Ascending aorta (tissue), 2 donors: ENCODE results near the gene PTPRO. TPM values are rescaled to one million over a fixed set of nuclear protein-coding genes. Genes with fewer than 3 reads are reported as not detected.
A peak's percentile ranks its signal among the peaks of the same experiment; 100 is the strongest.

Experiments used
- DNase-seq, 2 donors: peaks; one replicate each; pipeline ENCODE4 v3.0.0-alpha.2; 2019; ENCODE audit warnings: low spot score in 2 of 2
- H3K27ac ChIP-seq, 2 donors: fragments of 200-600 bp; sonication (generic); one replicate each; pipeline ENCODE4 v1.5.1; 2016 to 2017; ENCODE audit warnings: mild to moderate bottlenecking in 1 of 2
- H3K27me3 ChIP-seq: fragments of 200-600 bp; sonication (generic); one replicate; pipeline ENCODE4 v1.5.1; 2017
- H3K36me3 ChIP-seq, 2 donors: fragments of 200-600 bp; sonication (generic); one replicate each; pipeline ENCODE4 v1.5.1; 2016
- H3K4me1 ChIP-seq, 2 donors: fragments of 200-600 bp; sonication (generic); one replicate each; pipeline ENCODE4 v1.5.1; 2016 to 2017; ENCODE audit warnings: mild to moderate bottlenecking in 1 of 2
- H3K4me3 ChIP-seq, 2 donors: fragments of 200-600 bp; sonication (generic); one replicate each; pipeline ENCODE4 v1.5.1; 2016 to 2017; ENCODE audit warnings: mild to moderate bottlenecking in 1 of 2
- H3K9me3 ChIP-seq, 2 donors: fragments of 200-600 bp; sonication (generic); one replicate each; pipeline ENCODE4 v1.5.1; 2016
- CTCF ChIP-seq, 3 experiments: fragments of 200-600 bp in 2 of 3; fragments of 450-650 bp in 1 of 3; sonication (generic) in 2 of 3; IDR thresholded peaks; one replicate each; pipeline ENCODE4 v1.5.1; 2016 to 2019; ENCODE audit warnings: antibody characterized with exemption in 3 of 3, mild to moderate bottlenecking in 1 of 3, moderate library complexity in 1 of 3
- intact Hi-C: fragments of 100-400 bp; cut with DNase I; formaldehyde crosslinking; loops from one replicate; pipeline ENCODE4 v1.15.1; 2023
- total RNA-seq: library from RNA; depleted of rRNA; stranded (reverse); fragments of >200 nt; gene quantifications from one replicate; pipeline ENCODE4 v1.1.0, GENCODE V29; 2016

PTPRO gene
- total RNA-seq, 1 donor from 2014 or later, result 0.11 TPM

- H3K9me3 ChIP-seq, result peaks cover 0 to 11% of the 10 kb centered on the region in 2 donors
- H3K27me3 ChIP-seq, result no peaks in the 10 kb centered on the region
- H3K4me1 ChIP-seq, result peaks cover 0 to 24% of the 10 kb centered on the region in 2 donors
- no peak overlapping the region for H3K4me3 ChIP-seq
- TF ChIP-seq CTCF (IDR thresholded peaks at IDR 0.05), result no peak
- no peaks in the 10 kb centered on the region for H3K36me3 ChIP-seq
- peak overlapping the region in 1 of 2 donors; percentile 10 for H3K27ac ChIP-seq
- intact Hi-C loops, result loop anchor here (5.0 to 10.0 kb wide), 2 partner anchors 174 to 327 kb away; no protein-coding TSS in a partner anchor
- DNase-seq, result no peak
These were observed 208.1 kb downstream of the PTPRO start for GRCh38 chr12:15530361-15530760.

DNA sequence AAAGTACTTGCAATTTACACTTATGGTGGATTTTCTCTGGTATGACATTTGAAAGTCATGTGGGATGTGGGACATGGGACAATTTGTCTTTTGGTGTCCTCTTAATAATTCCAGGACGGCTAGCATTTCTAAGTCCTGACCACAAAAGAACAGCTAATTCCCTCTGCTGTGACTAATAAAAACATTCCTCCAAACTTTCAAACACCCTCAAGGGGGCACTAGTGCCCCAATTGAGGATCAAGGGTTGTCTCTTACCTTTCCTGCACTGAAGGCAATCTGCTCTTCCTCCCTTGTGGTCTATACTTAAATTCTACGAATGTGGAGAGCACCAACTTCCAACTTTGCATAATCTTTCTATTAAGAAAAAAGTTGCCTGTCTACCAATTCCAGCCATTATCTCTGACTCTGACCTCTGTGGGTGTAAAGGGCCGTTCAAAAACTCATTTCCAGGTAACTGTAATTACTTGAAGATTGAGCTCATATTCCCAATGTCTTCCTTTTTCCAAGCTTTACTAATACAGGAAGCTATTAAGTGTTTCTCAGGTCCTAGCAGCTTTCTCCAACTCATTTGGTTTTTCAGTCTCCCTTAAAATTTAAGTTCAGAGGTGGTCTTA, 210.2 kb downstream of the PTPRO start:
- intact Hi-C loops, result loop anchor here (1.0 to 10.0 kb wide), 3 partner anchors 52 to 325 kb away; no protein-coding TSS in a partner anchor
- peak overlapping the region; percentile 72 to 87 for H3K27ac ChIP-seq
- H3K36me3 ChIP-seq, result no peaks in the 10 kb centered on the region
- peaks cover 0 to 11% of the 10 kb centered on the region in 2 donors for H3K9me3 ChIP-seq
- no peak overlapping the region for H3K4me3 ChIP-seq
- peaks cover 0 to 43% of the 10 kb centered on the region in 2 donors for H3K4me1 ChIP-seq
- peak; percentile 61 to 66 (median 65) for TF ChIP-seq CTCF (IDR thresholded peaks at IDR 0.05)
- DNase-seq, result peak in 1 of 2 donors; percentile 76
- H3K27me3 ChIP-seq, result no peaks in the 10 kb centered on the region

- intact Hi-C loops, result loop anchor here (2.0 to 10.0 kb wide), 3 partner anchors 94 to 323 kb away; no protein-coding TSS in a partner anchor
These were observed 212.0 kb downstream of the PTPRO start for GRCh38 chr12:15534322-15534721.

GRCh38 chr12:15534874-15535273, 212.6 kb downstream of the PTPRO start:
- intact Hi-C loops, result loop anchor here (2.0 to 10.0 kb wide), 3 partner anchors 94 to 322 kb away; no protein-coding TSS in a partner anchor
- Histone ChIP-seq H3K4me3 (peak overlapping the region in 1 of 2 donors; percentile 1), H3K4me1 (peaks cover 0 to 49% of the 10 kb centered on the region in 2 donors), H3K36me3 (no peaks in the 10 kb centered on the region), H3K27me3 (no peaks in the 10 kb centered on the region), H3K27ac (peak overlapping the region; percentile 72 to 87), H3K9me3 (no peaks in the 10 kb centered on the region)
- no peak for TF ChIP-seq CTCF (IDR thresholded peaks at IDR 0.05)
- DNase-seq, result peak in 1 of 2 donors; percentile 71

More at GRCh38 chr12:15534322-15534721, 212.0 kb downstream of the PTPRO start:
- peak overlapping the region; percentile 72 to 87 for H3K27ac ChIP-seq
- no peaks in the 10 kb centered on the region for H3K27me3 ChIP-seq
- DNase-seq, result no peak
- no peak overlapping the region for H3K4me3 ChIP-seq
- TF ChIP-seq CTCF (IDR thresholded peaks at IDR 0.05), result no peak
- peaks cover 0 to under 1% of the 10 kb centered on the region in 2 donors for H3K9me3 ChIP-seq
- no peaks in the 10 kb centered on the region for H3K36me3 ChIP-seq
- peaks cover 0 to 47% of the 10 kb centered on the region in 2 donors for H3K4me1 ChIP-seq

DNA sequence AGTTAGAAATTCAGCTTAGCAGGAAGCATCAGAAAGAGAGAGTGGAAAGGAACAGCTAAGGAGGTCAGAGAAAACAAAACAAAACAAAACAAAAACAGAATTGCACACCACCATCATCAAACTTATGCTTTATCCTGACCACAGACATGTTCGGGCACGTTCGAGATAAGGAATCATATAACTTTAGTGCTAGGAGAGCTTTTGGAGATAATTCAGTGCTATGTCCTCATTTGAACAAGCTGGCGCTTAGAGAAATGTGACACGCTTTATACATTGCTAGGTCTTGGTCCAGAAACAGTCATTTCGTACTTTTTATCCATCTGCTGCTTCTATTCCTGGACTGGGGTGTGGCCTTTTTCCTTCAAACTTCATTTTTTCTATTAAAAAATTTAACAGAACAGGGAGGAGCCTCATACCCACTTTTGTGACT, 213.1 kb downstream of the PTPRO start:
- Histone ChIP-seq H3K4me1 (peaks cover 0 to 54% of the 10 kb centered on the region in 2 donors), H3K4me3 (peak overlapping the region in 1 of 2 donors; percentile 1), H3K36me3 (no peaks in the 10 kb centered on the region), H3K27ac (peak overlapping the region; percentile 72 to 87), H3K27me3 (no peaks in the 10 kb centered on the region), H3K9me3 (no peaks in the 10 kb centered on the region)
- intact Hi-C loops, result loop anchor here (2.0 to 10.0 kb wide), 2 partner anchors 93 to 169 kb away; no protein-coding TSS in a partner anchor
- TF ChIP-seq CTCF (IDR thresholded peaks at IDR 0.05), result no peak
- no peak for DNase-seq
